Measurements from ENCODE around the gene ESPL1.

ESPL1 gene

DNA sequence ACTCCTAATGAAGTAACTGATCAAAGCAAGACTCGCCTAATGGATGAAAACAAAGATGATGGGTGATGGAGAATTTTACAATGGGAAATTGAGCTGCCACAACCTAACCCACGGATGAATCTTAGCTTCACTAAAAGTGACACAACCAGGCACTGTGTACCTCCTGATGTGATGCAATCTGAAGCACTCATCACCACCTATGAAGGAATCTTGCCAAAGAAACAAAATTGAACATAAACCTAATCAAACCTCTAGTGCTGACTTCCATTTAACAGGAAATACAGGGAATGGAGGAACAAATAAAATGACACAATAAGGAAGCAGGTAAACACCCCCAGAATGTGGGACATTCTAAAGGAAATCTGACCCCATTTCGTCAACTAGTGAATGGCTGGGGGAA is 22.8 kb upstream of the ESPL1 start:
- no peak for DNase-seq (ENCODE audit: low spot score)
- in situ Hi-C loops (cut with MboI; ENCODE audit: low sequenced_read_pairs, unreplicated experiment), result no loop called here
- TF ChIP-seq, protein P1, sequence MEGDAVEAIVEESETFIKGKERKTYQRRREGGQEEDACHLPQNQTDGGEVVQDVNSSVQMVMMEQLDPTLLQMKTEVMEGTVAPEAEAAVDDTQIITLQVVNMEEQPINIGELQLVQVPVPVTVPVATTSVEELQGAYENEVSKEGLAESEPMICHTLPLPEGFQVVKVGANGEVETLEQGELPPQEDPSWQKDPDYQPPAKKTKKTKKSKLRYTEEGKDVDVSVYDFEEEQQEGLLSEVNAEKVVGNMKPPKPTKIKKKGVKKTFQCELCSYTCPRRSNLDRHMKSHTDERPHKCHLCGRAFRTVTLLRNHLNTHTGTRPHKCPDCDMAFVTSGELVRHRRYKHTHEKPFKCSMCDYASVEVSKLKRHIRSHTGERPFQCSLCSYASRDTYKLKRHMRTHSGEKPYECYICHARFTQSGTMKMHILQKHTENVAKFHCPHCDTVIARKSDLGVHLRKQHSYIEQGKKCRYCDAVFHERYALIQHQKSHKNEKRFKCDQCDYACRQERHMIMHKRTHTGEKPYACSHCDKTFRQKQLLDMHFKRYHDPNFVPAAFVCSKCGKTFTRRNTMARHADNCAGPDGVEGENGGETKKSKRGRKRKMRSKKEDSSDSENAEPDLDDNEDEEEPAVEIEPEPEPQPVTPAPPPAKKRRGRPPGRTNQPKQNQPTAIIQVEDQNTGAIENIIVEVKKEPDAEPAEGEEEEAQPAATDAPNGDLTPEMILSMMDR (IDR thresholded peaks at IDR 0.05; ENCODE audit: borderline replicate concordance, control extremely low read depth, extremely low read depth, insufficient read depth, missing control alignments), result no peak

DNA sequence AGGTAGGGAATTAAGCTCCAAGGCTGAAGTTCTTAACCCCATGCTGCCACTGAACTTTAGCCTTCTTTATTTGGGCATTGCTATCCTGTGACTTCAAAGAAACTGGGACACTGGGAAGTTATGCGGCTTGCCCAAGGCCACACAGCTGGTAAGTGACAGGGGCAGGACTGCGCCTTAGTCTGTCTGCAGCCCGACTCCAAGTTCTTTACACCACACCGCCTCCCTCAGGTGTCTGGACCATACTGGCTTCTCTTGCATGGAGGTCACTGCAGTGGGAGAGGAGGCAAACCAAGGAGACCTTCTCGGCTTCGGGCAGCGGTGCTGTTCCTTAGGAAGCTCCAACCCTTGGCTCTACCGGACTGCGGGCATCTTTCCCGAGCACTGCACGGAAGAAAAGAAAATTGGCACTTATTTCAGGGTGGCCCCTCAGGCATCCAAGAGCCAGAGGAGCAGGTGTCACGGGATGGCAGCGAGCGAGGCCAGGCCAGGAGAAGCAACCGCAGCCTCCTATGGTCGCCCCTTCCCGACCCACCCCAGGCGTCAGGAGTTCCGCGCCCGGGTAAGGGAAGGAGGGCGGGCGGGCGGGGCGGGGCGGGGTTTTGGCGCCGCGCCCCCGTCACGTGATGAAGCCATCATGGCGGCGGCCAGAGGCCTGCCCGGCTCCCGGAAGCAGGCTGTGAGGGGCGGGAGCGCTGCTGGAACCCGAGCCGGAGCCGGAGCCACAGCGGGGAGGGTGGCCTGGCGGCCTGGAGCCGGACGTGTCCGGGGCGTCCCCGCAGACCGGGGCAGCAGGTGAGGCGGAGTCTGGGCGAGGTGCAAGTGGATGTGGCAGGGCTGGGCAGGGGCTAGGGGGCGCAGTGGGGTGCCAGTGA is 16.4 kb upstream of the ESPL1 start:
- peak; percentile 95 for DNase-seq (ENCODE audit: low spot score)
- in situ Hi-C loops (cut with MboI; ENCODE audit: low sequenced_read_pairs, unreplicated experiment), result no loop called here
- TF ChIP-seq, protein P1 (IDR thresholded peaks at IDR 0.05; ENCODE audit: borderline replicate concordance, control extremely low read depth, extremely low read depth, insufficient read depth, missing control alignments), result peak; percentile 61

DNA sequence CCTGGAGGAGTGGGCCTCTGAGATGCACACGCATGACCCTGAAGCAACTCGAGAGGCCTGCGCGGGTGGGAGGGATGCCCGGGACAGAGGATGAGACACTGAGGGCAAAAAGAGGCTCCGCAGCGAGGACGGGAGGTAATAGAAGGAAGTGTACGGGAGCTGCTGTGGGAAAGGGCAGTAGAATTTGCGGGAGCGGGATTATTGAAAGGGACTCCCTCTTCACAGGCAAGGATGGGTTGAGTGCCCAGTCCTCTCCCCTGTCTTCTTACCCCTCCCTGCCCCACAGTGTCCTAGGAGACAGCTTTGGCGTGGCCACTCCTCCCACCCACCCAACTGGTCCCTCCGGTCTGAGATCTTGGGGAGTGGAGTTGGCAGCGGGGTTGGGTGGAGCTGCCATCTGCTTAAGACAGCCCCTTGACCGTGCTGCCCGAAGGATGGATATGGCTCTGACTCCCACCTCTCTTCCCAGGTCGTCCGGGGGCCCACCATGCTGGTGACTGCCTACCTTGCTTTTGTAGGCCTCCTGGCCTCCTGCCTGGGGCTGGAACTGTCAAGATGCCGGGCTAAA is 15.7 kb upstream of the ESPL1 start:
- TF ChIP-seq, protein P1 (IDR thresholded peaks at IDR 0.05; ENCODE audit: borderline replicate concordance, control extremely low read depth, extremely low read depth, insufficient read depth, missing control alignments), result no peak
- no peak for DNase-seq (ENCODE audit: low spot score)
- in situ Hi-C loops (cut with MboI; ENCODE audit: low sequenced_read_pairs, unreplicated experiment), result no loop called here

DNA sequence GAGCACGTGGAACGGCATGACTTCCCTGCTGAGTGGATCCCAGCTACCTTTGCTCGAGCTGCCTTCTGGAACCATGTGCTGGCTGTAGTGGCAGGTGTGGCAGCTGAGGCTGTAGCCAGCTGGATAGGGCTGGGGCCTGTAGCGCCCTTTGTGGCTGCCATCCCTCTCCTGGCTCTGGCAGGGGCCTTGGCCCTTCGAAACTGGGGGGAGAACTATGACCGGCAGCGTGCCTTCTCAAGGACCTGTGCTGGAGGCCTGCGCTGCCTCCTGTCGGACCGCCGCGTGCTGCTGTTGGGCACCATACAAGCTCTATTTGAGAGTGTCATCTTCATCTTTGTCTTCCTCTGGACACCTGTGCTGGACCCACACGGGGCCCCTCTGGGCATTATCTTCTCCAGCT is 14.8 kb upstream of the ESPL1 start:
- TF ChIP-seq, protein P1 (IDR thresholded peaks at IDR 0.05; ENCODE audit: borderline replicate concordance, control extremely low read depth, extremely low read depth, insufficient read depth, missing control alignments), result no peak
- in situ Hi-C loops (cut with MboI; ENCODE audit: low sequenced_read_pairs, unreplicated experiment), result no loop called here
- DNase-seq (ENCODE audit: low spot score), result no peak

DNA sequence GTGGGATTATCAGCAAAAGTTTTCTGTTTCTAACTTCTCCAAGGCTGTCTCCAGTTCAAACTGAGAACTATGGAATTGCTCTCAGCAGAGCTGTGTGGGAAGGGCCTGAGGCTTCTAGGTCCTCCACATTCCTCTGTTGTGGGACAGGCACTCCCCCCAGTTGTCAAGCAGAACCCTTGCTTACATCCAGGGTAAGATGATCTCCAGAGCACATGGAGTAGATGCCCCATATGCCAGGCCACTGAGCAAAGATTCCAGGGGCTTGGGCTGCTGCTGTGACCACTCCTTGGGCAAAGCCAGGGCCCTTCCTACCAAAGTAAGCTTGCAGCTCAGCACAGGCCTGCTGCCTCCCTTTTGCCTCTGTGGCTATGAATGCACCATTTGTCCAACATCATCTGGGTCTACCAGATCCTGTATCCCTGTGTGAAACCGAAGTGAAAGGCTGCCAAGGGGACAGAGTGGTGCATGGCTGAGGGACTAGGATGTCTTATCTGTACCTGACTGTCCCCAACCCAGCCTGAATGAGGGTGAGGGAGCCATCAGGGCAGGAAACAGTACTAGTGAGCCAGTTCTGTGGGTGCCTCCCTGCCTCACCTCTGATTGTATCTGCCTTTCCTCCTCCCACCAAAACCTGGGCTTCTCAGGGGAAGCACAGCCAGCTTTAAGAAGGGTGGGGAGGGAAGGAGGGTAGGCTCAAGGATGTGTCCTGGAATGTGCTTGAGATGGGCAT is 13.1 kb upstream of the ESPL1 start:
- TF ChIP-seq, protein P1 (IDR thresholded peaks at IDR 0.05; ENCODE audit: borderline replicate concordance, control extremely low read depth, extremely low read depth, insufficient read depth, missing control alignments), result no peak
- no peak for DNase-seq (ENCODE audit: low spot score)
- in situ Hi-C loops (cut with MboI; ENCODE audit: low sequenced_read_pairs, unreplicated experiment), result no loop called here

DNA sequence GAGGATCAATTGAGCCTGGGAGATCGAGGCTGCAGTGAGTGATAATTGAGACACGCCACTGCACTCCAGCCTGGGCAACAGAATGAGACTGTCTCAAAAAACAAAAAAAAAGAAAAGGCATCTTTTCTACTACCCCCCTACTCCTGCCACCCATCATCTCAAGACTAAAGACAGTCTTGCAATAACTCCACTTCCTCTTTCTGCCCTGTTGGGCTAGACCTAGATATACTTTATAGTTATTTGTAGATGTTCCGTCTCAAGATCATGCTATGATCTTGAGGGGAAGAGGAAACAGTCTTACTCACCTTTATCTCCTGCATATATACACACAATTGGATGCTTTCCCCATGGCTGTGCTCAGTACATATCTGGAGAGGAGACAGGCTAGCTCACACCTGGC is 12.1 kb upstream of the ESPL1 start:
- DNase-seq (ENCODE audit: low spot score), result peak; percentile 58
- in situ Hi-C loops (cut with MboI; ENCODE audit: low sequenced_read_pairs, unreplicated experiment), result no loop called here
- TF ChIP-seq, protein P1 (IDR thresholded peaks at IDR 0.05; ENCODE audit: borderline replicate concordance, control extremely low read depth, extremely low read depth, insufficient read depth, missing control alignments), result no peak
